HG03103 (cell line): Measurements from ENCODE around the gene NDUFS6.
"Not testable (repeated sequence)": the region's sequence is repeated elsewhere in the genome, so short reads cannot be mapped to it uniquely, and the experiment has no call there.

Source experiments
- ATAC-seq: cut with Tn5 transposase; IDR thresholded peaks from one replicate; pipeline ENCODE4 v1.9.1; 2021; ENCODE audit warnings: low read depth; ENCODE audit not compliant: unreplicated experiment

Gene NDUFS6

DNA sequence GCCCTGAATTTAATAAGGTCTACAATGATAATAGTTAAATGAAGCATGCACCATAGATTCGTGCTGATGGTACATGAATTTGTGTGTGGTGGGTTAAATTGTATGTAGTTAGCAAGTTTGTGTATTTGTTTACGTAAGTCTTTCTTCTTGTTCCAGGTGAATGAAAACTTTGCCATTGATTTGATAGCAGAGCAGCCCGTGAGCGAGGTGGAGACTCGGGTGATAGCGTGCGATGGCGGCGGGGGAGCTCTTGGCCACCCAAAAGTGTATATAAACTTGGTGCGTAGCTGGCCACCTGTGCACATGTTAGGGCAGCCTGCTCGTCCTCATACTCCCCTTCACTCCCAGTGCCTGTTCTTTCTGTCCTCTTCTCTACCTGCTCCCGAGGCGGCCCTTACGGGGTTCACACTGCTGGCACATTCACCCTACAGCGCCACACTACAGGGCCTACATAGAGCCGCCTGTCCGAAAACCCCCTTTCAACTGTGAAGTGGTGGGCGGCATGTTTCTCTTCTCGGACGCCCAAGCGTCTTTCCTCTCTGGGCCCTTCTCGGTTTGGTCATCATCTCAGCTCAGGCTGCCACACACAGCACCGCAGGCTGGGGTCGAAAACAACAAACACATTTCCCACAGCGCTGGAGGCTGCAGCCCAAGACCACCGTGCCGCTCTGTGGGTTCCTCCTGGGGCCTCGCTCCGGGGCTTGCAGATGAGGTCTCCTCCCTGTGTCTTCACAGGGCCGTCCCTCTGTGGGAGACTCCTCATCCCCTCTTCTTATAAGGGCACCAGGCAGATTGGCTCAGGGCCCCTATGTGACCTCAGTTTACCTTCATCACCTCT lies 13.2 kb downstream of the NDUFS6 start:
- ATAC-seq = no peak

DNA sequence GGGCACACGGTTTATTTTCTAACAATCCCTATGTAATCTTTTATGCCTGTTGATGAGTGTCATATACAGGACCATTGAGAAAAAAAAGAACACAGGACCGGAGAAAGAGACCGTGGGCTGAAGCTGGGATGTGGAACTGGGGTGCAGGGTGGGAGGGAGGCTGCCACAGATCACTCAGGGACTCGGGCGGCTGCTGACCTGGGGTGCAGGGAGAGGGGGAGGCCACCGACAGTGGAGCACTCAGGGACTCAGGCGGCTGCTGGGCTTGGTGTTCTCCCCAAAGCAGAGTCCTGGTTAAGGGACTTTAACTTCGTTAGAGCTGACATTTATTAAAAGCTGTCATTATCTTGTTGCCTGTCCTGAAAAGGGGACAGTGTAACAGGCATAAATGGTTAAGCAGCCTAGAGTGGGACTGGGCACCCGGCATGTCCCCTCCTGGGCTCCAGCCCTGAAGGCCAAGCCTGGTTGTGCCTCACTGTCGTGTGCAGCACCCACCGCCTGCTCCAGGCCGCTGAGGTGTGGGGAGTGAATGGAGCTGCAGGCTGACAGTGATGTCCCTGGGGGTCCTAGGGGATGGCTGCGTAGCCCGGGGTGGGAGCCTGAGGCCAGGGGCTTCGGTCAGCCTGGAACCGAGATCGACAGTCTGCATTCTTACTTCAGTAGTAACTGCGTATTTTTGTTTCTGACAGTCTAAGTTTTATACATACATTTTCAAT lies 14.0 kb downstream of the NDUFS6 start:
- no peak for ATAC-seq

DNA sequence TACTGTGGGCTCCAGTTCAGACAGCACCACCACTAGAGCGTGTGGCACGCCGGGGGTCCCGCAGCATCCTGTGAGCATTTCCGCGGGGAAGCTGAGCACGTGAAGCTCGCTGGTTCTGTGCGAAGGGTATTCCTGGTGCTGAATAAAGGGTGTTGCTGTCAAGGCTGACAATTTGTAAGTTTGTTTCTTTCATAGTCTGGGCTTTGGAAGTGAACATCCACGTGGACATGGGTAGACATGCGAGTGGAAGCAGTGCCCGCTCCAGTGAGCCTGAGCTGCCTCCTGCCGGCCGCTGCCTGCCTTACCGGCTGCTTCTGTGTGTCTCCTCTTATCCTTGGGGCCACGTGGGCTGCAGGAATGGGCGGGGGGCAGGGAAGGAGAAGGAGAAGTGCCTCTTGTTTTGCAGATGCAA lies 14.7 kb downstream of the NDUFS6 start:
- no peak for ATAC-seq

DNA sequence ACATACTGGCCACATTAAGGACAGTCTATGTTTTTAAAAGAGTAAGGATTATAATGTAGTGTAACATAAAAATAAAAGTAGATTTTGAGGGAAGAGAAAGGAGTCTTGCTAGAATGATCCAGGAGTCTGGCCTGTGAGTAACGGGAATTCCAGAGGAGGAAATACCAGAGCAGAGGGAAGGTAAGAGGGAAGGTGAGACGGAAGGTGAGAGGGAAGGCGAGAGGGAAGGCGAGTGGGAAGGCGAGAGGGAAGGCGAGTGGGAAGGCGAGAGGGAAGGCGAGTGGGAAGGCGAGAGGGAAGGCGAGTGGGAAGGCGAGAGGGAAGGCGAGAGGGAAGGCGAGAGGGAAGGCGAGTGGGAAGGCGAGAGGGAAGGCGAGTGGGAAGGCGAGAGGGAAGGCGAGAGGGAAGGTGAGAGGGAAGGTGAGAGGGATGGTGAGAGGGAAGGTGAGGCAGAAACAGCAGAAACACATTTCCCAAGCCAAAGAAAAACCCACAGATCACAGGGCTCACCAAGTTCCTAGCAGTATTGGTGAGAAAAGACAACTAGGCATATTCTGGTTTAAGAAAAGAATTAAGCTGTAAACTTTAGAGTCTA lies 15.4 kb downstream of the NDUFS6 start:
- not testable (repeated sequence) for ATAC-seq

DNA sequence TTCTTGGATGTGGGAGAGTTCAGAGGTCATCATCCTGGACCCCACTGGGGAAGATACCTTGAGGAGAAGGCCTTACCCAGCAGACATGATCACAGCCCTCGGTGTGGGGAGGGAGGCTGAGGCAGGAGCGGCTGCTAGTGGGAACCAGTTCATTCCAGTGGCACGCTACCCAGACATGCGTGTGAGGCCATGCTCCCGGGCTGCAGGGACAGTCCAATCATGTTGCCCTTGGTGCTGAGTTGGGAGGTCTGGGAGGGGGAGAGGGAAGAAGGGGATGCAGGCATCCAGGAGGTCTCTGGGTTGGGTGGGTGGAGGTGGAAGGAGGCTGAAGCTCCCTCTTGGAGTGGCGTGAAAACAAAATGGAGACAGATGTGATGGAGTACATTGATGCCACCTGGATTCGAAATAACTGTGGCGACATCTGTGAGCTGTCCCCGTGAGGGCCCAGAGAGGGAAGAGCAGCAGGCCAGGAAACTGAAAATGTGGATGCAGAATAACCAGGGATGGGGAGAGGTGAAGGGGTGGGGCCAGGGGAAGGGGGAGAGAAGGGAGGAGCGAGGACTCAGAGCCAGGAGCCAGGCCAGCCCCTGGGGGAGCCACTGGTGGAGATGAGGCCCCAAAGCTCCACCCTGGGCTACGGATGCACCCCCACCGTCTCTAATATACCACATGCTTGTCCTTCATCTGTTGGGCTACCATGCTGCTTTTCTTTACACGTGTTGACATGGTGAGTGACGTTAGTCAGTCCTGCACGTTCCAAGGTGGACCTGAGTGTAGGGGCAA lies 16.2 kb downstream of the NDUFS6 start:
- no peak for ATAC-seq

DNA sequence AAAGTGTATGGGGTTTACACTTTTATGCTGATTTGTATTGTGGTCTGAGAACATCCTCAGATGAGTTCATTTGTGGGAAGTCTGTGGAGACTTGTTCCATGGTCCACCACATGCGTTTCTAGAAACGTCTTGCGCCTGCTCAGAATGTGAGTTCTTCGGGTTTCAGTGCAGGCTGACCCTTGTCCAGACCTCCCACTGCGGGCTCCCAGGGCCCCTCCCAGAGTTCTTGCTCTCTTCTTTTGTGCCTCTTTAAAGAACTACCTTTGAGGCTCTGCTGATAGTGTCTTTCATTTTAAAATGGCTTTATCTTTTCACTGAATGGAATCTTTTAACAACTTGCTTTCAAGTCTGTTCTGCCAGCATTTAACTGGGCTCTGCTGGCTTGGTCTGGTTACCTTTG lies 17.6 kb downstream of the NDUFS6 start:
- ATAC-seq = no peak

DNA sequence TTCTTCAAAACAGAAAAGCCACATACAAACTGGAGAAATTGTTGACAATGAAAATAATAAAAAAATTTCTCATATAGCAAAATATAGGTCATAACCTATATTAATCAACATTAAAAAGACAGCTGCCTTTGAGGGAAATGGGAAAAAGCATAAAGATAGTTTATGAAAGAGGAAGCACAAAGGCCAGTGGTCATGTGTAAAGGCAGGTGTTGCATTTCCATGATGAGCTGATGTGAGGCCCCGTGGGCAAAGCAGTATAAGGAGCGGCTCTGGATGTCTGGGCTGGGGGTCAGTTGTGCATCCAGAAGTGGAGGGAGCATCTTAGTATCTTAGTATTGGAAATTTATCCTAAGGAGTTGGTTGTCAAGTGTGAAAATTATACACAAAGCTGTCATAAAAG lies 18.3 kb downstream of the NDUFS6 start:
- ATAC-seq = no peak

DNA sequence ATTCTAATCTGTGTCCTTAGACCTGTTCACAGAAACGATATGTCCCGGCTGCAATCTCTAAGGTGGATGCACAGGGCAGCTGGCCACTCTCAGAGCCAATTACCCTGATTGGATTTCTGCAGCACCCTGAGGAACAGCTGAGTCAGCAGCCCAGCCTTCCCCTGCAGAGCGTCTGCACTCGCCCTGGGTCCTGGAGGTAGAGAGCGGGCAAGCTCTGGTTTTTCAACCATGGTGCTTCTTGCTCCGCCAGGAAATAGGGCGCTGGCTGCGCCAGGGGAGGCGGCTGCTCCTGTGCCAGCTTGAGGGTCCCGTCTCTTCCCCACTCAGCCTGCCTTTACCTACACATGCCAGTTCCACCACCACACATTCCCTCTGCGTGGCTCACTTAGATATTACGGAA lies 19.2 kb downstream of the NDUFS6 start:
- ATAC-seq = no peak

DNA sequence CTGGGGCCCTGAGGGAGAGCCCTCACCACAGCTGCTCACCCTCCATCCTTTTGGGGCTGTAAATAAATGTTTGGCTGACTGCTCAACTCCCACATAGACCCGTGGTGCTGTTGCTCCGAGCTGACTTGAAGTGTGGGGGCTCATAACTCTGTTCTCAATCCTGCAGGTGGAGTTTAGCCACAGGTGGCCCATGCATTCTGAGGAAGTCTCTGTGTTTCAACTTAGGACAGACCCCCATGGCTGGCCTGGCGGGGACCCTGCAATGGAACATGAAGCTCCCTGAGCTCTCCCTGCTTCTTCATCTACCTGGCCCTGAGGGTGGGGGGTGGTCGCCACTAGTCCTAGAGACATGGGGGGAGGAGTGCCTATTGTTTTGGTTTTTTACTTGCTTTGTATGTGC lies 19.7 kb downstream of the NDUFS6 start:
- no peak for ATAC-seq

DNA sequence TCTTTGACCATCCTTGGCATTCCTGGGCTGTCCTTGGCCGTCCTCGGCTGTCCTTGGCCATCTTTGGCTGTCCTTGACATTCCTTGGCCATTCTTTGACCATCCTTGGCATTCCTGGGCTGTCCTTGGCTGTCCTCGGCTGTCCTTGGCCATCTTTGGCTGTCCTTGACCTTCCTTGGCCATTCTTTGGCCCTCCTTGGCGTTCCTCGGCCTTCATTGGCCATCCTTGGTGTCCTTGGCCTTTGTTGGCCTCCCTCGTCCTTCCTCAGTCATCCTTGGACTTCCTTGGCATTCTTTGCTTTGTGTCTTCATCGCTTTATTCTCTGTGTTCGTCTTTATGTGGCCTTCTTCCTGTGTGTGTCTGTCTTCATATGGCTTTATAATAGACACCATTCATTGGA lies 20.7 kb downstream of the NDUFS6 start:
- no peak for ATAC-seq

DNA sequence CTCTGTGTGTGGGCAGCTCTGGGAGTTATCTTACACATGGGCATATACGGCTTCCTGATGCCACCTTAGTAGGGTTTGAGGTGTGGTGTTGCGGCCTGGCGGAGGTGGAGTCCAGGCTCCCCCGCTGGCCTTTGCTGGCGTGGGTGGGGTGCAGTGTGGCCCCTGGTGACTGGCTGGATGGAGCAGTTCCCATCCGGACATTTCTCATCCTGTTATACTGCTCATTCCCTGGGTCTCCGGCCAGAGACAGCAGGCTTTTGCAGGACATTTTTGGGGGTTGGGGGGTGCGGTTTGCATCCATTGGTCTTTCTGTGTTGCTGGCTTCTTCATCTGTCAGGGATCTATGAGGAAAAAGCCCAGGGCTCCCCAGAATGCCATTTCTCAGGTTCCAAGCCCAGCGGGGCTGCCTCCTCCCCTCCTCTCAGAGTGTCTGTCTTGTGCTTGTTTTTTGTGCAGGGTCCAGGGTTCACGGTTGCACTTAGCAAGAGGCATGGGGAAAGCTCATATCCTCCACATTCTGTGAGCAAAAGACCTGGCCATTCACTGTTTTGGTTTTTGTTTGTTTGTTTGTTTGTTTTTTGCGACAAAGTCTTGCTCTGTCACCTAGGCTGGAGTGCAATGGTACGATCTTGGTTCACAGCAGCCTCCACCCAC lies 22.3 kb downstream of the NDUFS6 start:
- no peak for ATAC-seq

DNA sequence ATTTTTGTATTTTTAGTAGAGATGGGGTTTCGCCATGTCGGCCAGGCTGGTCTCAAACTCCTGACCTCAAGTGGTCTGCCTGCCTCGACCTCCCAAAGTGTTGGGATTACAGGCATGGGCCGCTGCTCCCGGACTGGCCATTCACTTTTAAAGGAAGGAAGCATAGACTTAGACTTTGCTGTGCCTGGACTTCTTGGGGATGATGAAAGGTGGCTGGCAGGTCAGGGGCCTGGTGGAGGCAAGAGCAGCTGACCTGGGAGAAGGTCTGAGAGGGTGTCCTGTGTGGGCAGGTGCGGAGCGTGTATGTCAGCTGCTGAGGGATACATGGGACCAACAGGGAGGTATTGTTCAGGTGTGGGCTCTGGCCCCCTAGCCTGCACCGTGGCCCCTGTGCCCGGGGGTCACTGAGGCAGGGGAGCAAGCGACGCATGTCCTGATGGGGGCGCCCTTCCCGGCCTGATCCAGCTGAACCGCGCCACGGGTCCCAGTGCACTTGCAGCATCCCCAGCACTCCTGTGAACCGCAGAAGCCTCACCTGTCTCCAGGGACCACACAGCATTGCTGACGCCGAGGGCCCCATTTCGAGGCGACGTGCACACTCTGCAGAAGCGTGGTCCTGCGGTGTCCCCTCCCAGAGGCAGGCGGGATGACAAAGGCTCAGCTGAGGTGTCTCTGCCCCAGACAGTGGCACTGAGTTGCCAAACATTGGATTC lies 23.1 kb downstream of the NDUFS6 start:
- ATAC-seq = no peak

DNA sequence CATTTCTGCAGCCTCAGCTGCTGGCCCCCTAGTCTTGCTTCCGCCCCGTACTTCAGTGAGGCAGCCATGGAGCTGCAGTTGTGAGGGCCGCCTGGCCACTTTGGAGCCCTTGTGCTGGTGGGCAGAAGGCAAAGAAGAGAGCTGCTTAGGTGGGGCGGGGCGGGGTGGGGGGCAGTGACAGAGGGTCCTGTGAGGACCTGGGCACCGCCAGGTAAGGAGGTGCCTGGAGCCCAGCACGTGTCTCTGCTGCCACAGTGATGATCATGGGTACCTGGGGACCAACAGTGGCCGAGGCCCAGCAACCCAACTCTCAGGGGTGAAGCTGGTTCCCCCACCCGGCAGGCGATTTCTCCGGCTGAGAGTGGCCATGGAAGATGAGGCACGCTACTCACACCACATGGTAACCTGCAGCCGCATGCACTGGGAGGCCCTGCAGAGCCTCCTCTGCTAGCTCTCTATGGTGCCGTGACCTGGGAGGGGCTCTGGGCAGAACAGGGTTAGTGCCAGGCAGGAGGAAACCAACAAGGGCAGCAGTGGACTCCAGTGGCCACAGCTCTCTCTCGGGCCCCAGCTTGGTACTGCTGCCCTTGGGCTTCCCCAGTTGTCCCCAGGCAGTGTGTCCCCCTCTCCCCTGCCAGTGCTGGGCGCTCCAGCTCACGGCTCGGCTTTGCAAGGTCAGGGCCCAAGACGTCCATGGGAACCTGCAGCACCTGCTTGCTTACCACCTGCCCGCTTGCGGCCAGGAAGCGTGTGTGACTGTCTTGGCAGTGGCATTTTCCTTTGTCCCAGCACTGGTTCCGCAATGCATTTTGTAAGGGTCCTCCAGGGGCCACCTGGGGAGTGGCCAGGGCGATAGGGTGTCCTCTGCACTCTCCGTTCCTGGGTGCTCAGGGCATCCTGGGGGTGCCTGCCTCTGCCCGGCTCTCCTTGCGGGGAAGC lies 24.0 kb downstream of the NDUFS6 start:
- no peak for ATAC-seq

DNA sequence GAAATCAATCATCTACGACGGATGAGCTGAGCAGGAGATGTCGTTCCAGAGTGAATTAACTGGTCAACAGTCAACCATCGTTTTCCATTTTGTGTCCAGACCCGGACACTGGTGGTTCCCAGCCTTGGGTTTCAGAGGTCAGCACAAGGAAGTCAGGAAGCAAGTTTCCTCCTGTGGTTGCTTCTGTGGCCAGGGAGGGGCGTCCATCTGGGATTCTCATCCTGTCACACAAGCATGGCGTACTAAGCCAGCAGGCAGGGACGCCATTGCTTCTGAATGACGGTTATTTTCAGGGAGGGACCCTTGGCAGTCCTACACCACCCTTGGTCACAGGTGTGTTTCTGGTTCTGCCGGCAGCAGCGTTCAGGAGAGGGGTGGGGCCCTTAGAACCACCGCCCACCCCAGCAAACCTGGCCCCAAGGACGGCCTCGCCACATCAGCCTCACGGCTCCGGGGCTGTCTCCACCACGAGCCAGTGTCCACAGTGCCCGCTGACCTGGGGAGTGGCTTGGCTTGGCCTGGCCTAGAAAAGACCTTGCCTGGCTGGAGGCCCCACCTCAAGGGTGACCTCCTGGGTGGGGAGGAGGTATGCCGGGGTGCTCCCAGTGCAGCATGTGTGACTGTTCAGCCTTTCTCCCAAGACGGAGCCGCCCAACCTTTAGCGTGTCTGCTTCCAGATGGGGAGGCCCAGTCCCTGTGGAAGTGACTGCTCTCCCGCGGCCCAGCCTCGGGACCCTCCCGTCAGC lies 25.2 kb downstream of the NDUFS6 start:
- ATAC-seq = no peak

DNA sequence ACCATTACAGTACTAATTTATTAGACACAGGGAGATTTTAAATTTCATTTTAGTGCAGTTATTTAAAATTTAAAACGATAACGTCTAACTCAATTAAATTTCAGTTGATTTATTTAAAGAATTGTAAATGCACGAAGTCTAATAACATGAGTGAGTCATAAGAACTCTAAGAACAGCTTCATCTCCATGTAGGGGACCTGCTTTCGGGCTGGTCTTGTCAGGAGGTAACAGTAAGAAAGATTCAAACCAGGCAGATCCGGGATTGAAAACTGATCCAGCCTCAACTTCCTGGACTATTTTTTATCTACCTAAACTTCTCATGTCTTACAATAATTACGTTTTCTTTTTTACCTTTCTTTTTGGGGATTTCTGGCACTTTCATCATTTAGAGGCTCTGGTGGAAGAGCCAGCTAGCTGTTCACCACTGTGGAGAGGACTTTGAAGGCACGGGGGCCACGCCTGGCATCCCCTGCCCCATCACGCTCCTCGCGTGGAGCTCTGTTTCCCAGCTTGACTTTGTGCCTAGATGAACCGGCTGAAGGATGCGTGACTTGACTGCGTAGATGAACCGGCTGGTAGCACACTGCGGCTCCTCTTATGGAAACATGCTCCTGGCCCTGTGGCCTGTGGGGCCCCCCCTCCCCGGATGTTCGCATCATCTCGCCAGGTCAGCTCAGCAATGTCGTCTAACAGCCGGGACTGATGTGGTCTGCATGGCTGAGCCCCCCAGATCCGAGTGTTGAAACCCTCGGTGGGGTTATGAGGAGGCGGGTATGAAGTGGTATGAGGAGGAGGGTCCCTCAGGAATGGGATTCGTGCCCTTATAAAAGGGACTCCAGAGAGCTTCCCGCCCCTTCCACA lies 26.0 kb downstream of the NDUFS6 start:
- ATAC-seq = no peak

DNA sequence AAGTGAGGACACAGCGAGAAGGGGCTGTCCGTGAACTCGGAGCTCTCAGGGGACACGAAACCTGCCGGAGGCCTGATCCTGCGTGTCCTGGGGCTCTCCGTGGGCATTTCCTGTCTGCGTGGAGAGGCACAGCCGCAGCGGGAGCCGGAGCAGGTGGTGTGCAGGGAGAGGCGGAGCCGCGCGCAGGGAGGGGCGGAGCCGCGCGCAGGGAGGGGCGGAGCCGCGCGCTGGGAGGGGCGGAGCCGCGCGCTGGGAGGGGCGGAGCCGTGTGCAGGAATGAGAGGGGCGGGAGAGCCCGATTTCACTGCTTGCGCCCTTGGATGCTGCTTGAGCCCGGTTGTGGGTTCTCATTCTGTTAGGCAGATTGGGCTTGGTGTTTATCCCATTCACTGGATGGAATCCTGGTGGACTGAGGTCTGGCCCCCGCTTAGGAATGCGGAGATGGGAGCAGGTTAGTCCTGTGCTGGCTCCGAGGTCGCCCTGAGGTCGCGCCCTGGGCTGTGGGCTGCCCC lies 26.7 kb downstream of the NDUFS6 start:
- no peak for ATAC-seq
